H9 (cell line): Measurements from ENCODE around the gene YBX3. TPM values are rescaled to one million over a fixed set of nuclear protein-coding genes. Genes with fewer than 3 reads are reported as not detected.

Source experiments
- DNase-seq: peaks from one replicate; pipeline ENCODE4 v3.0.0-alpha.2; 2017
- H2AFZ ChIP-seq: one replicate; pipeline ENCODE4 v1.6.1; 2013; ENCODE audit warnings: mild to moderate bottlenecking, low read length, control low read depth, moderate library complexity
- H2AK5ac ChIP-seq: 2 replicates; pipeline ENCODE4 v1.6.1; 2013; ENCODE audit warnings: low read length, control low read depth, mixed read lengths; ENCODE audit not compliant: insufficient read length
- H2BK120ac ChIP-seq: one replicate; pipeline ENCODE4 v1.6.1; 2013; ENCODE audit warnings: low read depth, mild to moderate bottlenecking, low read length, control low read depth, inconsistent platforms; ENCODE audit not compliant: poor library complexity, severe bottlenecking
- H2BK12ac ChIP-seq: 2 replicates; pipeline ENCODE4 v1.6.1; 2013; ENCODE audit warnings: low read length, control low read depth, mixed read lengths, low read depth; ENCODE audit not compliant: insufficient read length
- H2BK15ac ChIP-seq: 2 replicates; pipeline ENCODE4 v1.6.1; 2013; ENCODE audit warnings: low read depth, low read length, control low read depth
- H2BK20ac ChIP-seq: one replicate; pipeline ENCODE4 v1.6.1; 2013; ENCODE audit warnings: low read depth, mild to moderate bottlenecking, low read length, control low read depth, inconsistent platforms; ENCODE audit not compliant: poor library complexity, severe bottlenecking
- H2BK5ac ChIP-seq: 2 replicates; pipeline ENCODE4 v1.6.1; 2013; ENCODE audit warnings: low read length, control low read depth, mixed read lengths; ENCODE audit not compliant: insufficient read length
- H3K14ac ChIP-seq: 2 replicates; pipeline ENCODE4 v1.6.1; 2013; ENCODE audit warnings: low read length, control low read depth; ENCODE audit not compliant: insufficient read depth
- H3K18ac ChIP-seq: 2 replicates; pipeline ENCODE4 v1.6.1; 2013; ENCODE audit warnings: low read depth, mild to moderate bottlenecking, mixed read lengths, low read length, control low read depth; ENCODE audit not compliant: insufficient read length
- H3K23ac ChIP-seq: 2 replicates; pipeline ENCODE4 v1.6.1; 2013; ENCODE audit warnings: low read length, control low read depth, mixed read lengths, low read depth; ENCODE audit not compliant: insufficient read length
- H3K23me2 ChIP-seq: 2 replicates; pipeline ENCODE4 v1.6.1; 2013; ENCODE audit warnings: low read depth, mild to moderate bottlenecking, mixed read lengths, low read length, control low read depth; ENCODE audit not compliant: insufficient read length, poor library complexity, severe bottlenecking
- H3K27ac ChIP-seq: 2 replicates; pipeline ENCODE4 v1.5.1; 2013; ENCODE audit warnings: low read length, control low read depth, mixed read lengths, low read depth; ENCODE audit not compliant: insufficient read length
- H3K27me3 ChIP-seq: 2 replicates; pipeline ENCODE4 v1.6.1; 2013; ENCODE audit warnings: low read length, control low read depth, inconsistent platforms; ENCODE audit not compliant: insufficient read depth
- H3K4ac ChIP-seq: 2 replicates; pipeline ENCODE4 v1.6.1; 2013; ENCODE audit warnings: low read depth, mild to moderate bottlenecking, control low read depth, inconsistent platforms, low read length, moderate library complexity
- H3K4me1 ChIP-seq: 2 replicates; pipeline ENCODE4 v1.6.1; 2013; ENCODE audit warnings: low read length, control low read depth, inconsistent platforms; ENCODE audit not compliant: insufficient read depth
- H3K4me2 ChIP-seq: 2 replicates; pipeline ENCODE4 v1.6.1; 2013; ENCODE audit warnings: low read length, control low read depth, mixed read lengths; ENCODE audit not compliant: insufficient read length, insufficient read depth
- H3K56ac ChIP-seq: 2 replicates; pipeline ENCODE4 v1.6.1; 2013; ENCODE audit warnings: low read depth, mild to moderate bottlenecking, mixed read lengths, low read length, control low read depth; ENCODE audit not compliant: insufficient read length
- H3K79me1 ChIP-seq: 2 replicates; pipeline ENCODE4 v1.6.1; 2013; ENCODE audit warnings: low read depth, mild to moderate bottlenecking, moderate library complexity, low read length, control low read depth, inconsistent platforms; ENCODE audit not compliant: insufficient read depth, poor library complexity, severe bottlenecking
- H3K79me2 ChIP-seq: 2 replicates; pipeline ENCODE4 v1.6.1; 2013; ENCODE audit warnings: low read length, control low read depth, inconsistent platforms; ENCODE audit not compliant: insufficient read depth
- H3K9ac ChIP-seq: 2 replicates; pipeline ENCODE4 v1.6.1; 2013; ENCODE audit warnings: low read length, control low read depth, mixed read lengths; ENCODE audit not compliant: insufficient read length; ENCODE audit errors: extremely low read depth
- H3K9me3 ChIP-seq: one replicate; pipeline ENCODE4 v1.6.1; 2013; ENCODE audit warnings: low read depth, low read length, inconsistent platforms; ENCODE audit not compliant: control insufficient read depth
- H3T11ph ChIP-seq: one replicate; pipeline ENCODE4 v1.6.1; 2013; ENCODE audit warnings: mild to moderate bottlenecking, low read length, control low read depth, inconsistent platforms
- H4K20me1 ChIP-seq: one replicate; pipeline ENCODE4 v1.6.1; 2013; ENCODE audit not compliant: control insufficient read depth, insufficient read length, insufficient read depth
- H4K5ac ChIP-seq: 2 replicates; pipeline ENCODE4 v1.6.1; 2013; ENCODE audit warnings: low read depth, mild to moderate bottlenecking, mixed read lengths, low read length, control low read depth; ENCODE audit not compliant: insufficient read length
- H4K8ac ChIP-seq: replicated peaks from 2 replicates; pipeline ENCODE4 v1.6.1; 2013; ENCODE audit warnings: low read length, control low read depth, mixed read lengths, low read depth; ENCODE audit not compliant: insufficient read length
- H4K91ac ChIP-seq: 2 replicates; pipeline ENCODE4 v1.6.1; 2013; ENCODE audit warnings: low read depth, mild to moderate bottlenecking, moderate library complexity, mixed read lengths, low read length, control low read depth; ENCODE audit not compliant: insufficient read length
- H3K27ac Mint-ChIP-seq, 3 experiments: 2 replicates in 2 of 3; 3 replicates in 1 of 3; pipeline ENCODE4 v1.8.0; 2020 to 2021; ENCODE audit warnings: mixed read lengths in 3 of 3, mild to moderate bottlenecking in 1 of 3, moderate library complexity in 1 of 3
- H3K27me3 Mint-ChIP-seq: 2 replicates; pipeline ENCODE4 v1.8.0; 2021; ENCODE audit warnings: low read depth, mild to moderate bottlenecking, moderate library complexity, mixed read lengths
- H3K36me3 Mint-ChIP-seq, 3 experiments: 2 replicates in 2 of 3; 3 replicates in 1 of 3; pipeline ENCODE4 v1.8.0; 2020 to 2021; ENCODE audit warnings: low read depth in 3 of 3, mixed read lengths in 3 of 3; ENCODE audit not compliant: insufficient read depth in 1 of 3
- H3K4me1 Mint-ChIP-seq, 2 experiments: 2 replicates each; pipeline ENCODE4 v1.8.0; 2020; ENCODE audit warnings: mixed read lengths in 2 of 2
- H3K4me3 Mint-ChIP-seq, 2 experiments: 2 replicates in 1 of 2; 3 replicates in 1 of 2; pipeline ENCODE4 v1.8.0; 2020 to 2021; ENCODE audit warnings: mild to moderate bottlenecking in 2 of 2, mixed read lengths in 2 of 2, moderate library complexity in 1 of 2
- H3K9me3 Mint-ChIP-seq, 2 experiments: 2 replicates in 1 of 2; 3 replicates in 1 of 2; pipeline ENCODE4 v1.8.0; 2020; ENCODE audit warnings: mild to moderate bottlenecking in 2 of 2, mixed read lengths in 2 of 2, moderate library complexity in 1 of 2
- CTCF ChIP-seq: fragments of 200-600 bp; sonication (generic); conservative IDR thresholded peaks from 3 replicates; pipeline ENCODE4 v1.8.0; 2021; ENCODE audit warnings: antibody characterized with exemption, mild to moderate bottlenecking
- WGBS: extraction: QIAGEN DNeasy Blood & Tissue Kit; methylation state at CpG from one replicate; pipeline ENCODE4 v1.1.7; 2013; ENCODE audit warnings: missing lambda C conversion rate, low lambda C conversion rate, mixed read lengths; ENCODE audit not compliant: insufficient read length; ENCODE audit errors: extremely low coverage; 5-methylcytosine and 5-hydroxymethylcytosine counted together
- total RNA-seq: library from RNA; stranded (reverse); gene quantifications from 2 replicates; pipeline ENCODE4 v1.2.1, GENCODE V29; 2021

YBX3 gene
- total RNA-seq, 1 experiment from 2014 or later, result 343 TPM

- TF ChIP-seq CTCF, result no peak
- Histone ChIP-seq H3K56ac (no peak overlapping the region), H3K27me3 (no peaks in the 10 kb centered on the region), H2BK5ac (no peak overlapping the region), H3K27ac (no peak overlapping the region), H3K14ac (no peak overlapping the region), H3K23ac (no peak overlapping the region), H3K9me3 (no peaks in the 10 kb centered on the region), H2BK15ac (no peak overlapping the region), H3K79me2 (no peaks in the 10 kb centered on the region), H3K9ac (no peak overlapping the region), H3K4me1 (no peaks in the 10 kb centered on the region), H3K23me2 (no peaks in the 10 kb centered on the region), H3K4ac (no peak overlapping the region), H3K18ac (no peak overlapping the region), H4K8ac (no peak overlapping the region), H4K20me1 (no peaks in the 10 kb centered on the region), H2AFZ (no peak overlapping the region), H2BK120ac (no peak overlapping the region), H2BK20ac (no peak overlapping the region), H2BK12ac (no peak overlapping the region), H3K4me2 (no peak overlapping the region), H2AK5ac (no peak overlapping the region), H4K5ac (no peak overlapping the region), H3K79me1 (no peaks in the 10 kb centered on the region), H3T11ph (no peak overlapping the region), H4K91ac (no peak overlapping the region)
- H3K4me1 Mint-ChIP-seq, result no peaks in the 10 kb centered on the region
- no peak for DNase-seq
- peaks cover 15 to 30% of the 10 kb centered on the region in 2 experiments for H3K9me3 Mint-ChIP-seq
- H3K27me3 Mint-ChIP-seq, result no peaks in the 10 kb centered on the region; the same call in 1 of the 2 replicates
- no CpG with 5 or more reads among the region's 3 CpGs for WGBS
- no peak overlapping the region for H3K4me3 Mint-ChIP-seq
- H3K36me3 Mint-ChIP-seq, result peaks cover 0 to 12% (median 10%) of the 10 kb centered on the region in 3 experiments; a peak in 3 of 7 replicates
- no peak overlapping the region for H3K27ac Mint-ChIP-seq
These were observed 61.8 kb downstream of the YBX3 start for GRCh38 chr12:10661338-10661737.
